H1 (cell line): ENCODE results near the gene KCNMA1. TPM values are rescaled to one million over a fixed set of nuclear protein-coding genes. Genes with fewer than 3 reads are reported as not detected.

Experiments used
- CTCF ChIA-PET: fragments of 300-600 bp; sonication (Branson Sonifier 250); formaldehyde crosslinking; loops from one replicate; lab custom pipeline; 2021; ENCODE audit not compliant: partially characterized antibody; lab: Charles Lee
- POLR2A ChIA-PET: fragments of 300-600 bp; sonication (Branson Sonifier 250); formaldehyde crosslinking; loops from one replicate; lab custom pipeline; 2021; ENCODE audit warnings: inconsistent platforms; ENCODE audit not compliant: partially characterized antibody; lab: Charles Lee
- DNase-seq, 2 experiments: peaks; one replicate each; pipeline versions ENCODE4 v3.0.0 to v3.0.0-alpha.2; 2010 to 2022; ENCODE audit warnings: low spot score in 2 of 2, low read depth in 1 of 2, mixed read lengths in 1 of 2
- FAIRE-seq: peaks from 2 replicates; lab custom pipeline; 2011; peaks lifted over from hg19 to GRCh38; lab: Jason Lieb, UNC
- H2AFZ ChIP-seq: 2 replicates; pipeline ENCODE4 v1.8.1; 2012; ENCODE audit warnings: low read length, inconsistent platforms
- H2AK5ac ChIP-seq: 2 replicates; pipeline ENCODE4 v1.6.1; 2013; ENCODE audit warnings: low read depth, low read length
- H2BK120ac ChIP-seq: replicated peaks from 2 replicates; pipeline ENCODE3; 2013; ENCODE audit warnings: low read depth, low read length, inconsistent platforms
- H2BK12ac ChIP-seq: 2 replicates; pipeline ENCODE4 v1.6.1; 2013; ENCODE audit warnings: low read depth, low read length
- H2BK15ac ChIP-seq: 2 replicates; pipeline ENCODE4 v1.6.1; 2013; ENCODE audit warnings: low read length
- H2BK20ac ChIP-seq: 2 replicates; pipeline ENCODE4 v1.6.1; 2013; ENCODE audit warnings: low read length
- H2BK5ac ChIP-seq: 2 replicates; pipeline ENCODE4 v1.6.1; 2013; ENCODE audit warnings: low read depth, low read length
- H3K14ac ChIP-seq: 2 replicates; pipeline ENCODE4 v1.6.1; 2013; ENCODE audit warnings: inconsistent platforms; ENCODE audit not compliant: insufficient read length
- H3K18ac ChIP-seq: 2 replicates; pipeline ENCODE4 v1.6.1; 2013; ENCODE audit warnings: low read length; ENCODE audit errors: extremely low read depth
- H3K23ac ChIP-seq: 2 replicates; pipeline ENCODE4 v1.6.1; 2013; ENCODE audit warnings: inconsistent platforms; ENCODE audit not compliant: insufficient read length
- H3K23me2 ChIP-seq: 2 replicates; pipeline ENCODE4 v1.6.1; 2013; ENCODE audit warnings: low read depth, low read length
- H3K27ac ChIP-seq: 2 replicates; pipeline ENCODE4 v1.6.1; 2011; ENCODE audit warnings: low read depth, low read length, inconsistent platforms
- H3K27me3 ChIP-seq, 4 experiments: replicated peaks in 1 of 4; 1 replicate in 1 of 4; 2 replicates in 3 of 4; pipeline versions ENCODE4 v1.6.1 to v1.8.1; 2011 to 2013; ENCODE audit warnings: low read length in 3 of 4, mild to moderate bottlenecking in 3 of 4, inconsistent platforms in 2 of 4, mixed read lengths in 2 of 4, moderate library complexity in 1 of 4; ENCODE audit not compliant: control insufficient read depth in 3 of 4, insufficient read depth in 3 of 4; ENCODE audit errors: extremely low read depth in 1 of 4
- H3K36me3 ChIP-seq, 4 experiments: 2 replicates each; pipeline versions ENCODE4 v1.6.1 to v1.8.1; 2011 to 2013; ENCODE audit warnings: mild to moderate bottlenecking in 4 of 4, low read length in 3 of 4, moderate library complexity in 2 of 4, control low read depth in 1 of 4, inconsistent platforms in 1 of 4; ENCODE audit not compliant: insufficient read depth in 4 of 4, control insufficient read depth in 2 of 4
- H3K4ac ChIP-seq: replicated peaks from 2 replicates; pipeline ENCODE3; 2013; ENCODE audit warnings: low read length, low read depth, mixed read lengths, inconsistent platforms; ENCODE audit not compliant: insufficient read length
- H3K4me1 ChIP-seq, 4 experiments: replicated peaks in 1 of 4; 1 replicate in 1 of 4; 2 replicates in 3 of 4; pipeline versions ENCODE4 v1.6.1 to v1.8.1; 2011 to 2013; ENCODE audit warnings: low read length in 3 of 4, inconsistent platforms in 2 of 4, mixed read lengths in 1 of 4; ENCODE audit not compliant: insufficient read depth in 4 of 4, control insufficient read depth in 3 of 4
- H3K4me2 ChIP-seq, 2 experiments: 2 replicates each; pipeline versions ENCODE4 v1.6.1 to v1.8.1; 2011 to 2013; ENCODE audit warnings: low read depth in 2 of 2, low read length in 2 of 2, control low read depth in 1 of 2, inconsistent platforms in 1 of 2, mild to moderate bottlenecking in 1 of 2; ENCODE audit not compliant: insufficient read depth in 1 of 2
- H3K4me3 ChIP-seq, 4 experiments: fragments of 200-600, 300-600 bp in 1 of 4; sonication (generic), shearing (Covaris generic), sonication (Bioruptor Twin) in 1 of 4; 2 replicates each; pipeline versions ENCODE4 v1.5.1 to v1.8.1; 2011 to 2016; ENCODE audit warnings: low read length in 4 of 4, low read depth in 3 of 4, control low read depth in 2 of 4, inconsistent platforms in 2 of 4, mild to moderate bottlenecking in 2 of 4, mixed read lengths in 1 of 4, moderate library complexity in 1 of 4; ENCODE audit not compliant: insufficient read depth in 2 of 4; ENCODE audit errors: extremely low read depth in 1 of 4
- H3K56ac ChIP-seq: replicated peaks from 2 replicates; pipeline ENCODE3; 2013; ENCODE audit warnings: low read depth, mild to moderate bottlenecking, mixed read lengths, low read length, inconsistent platforms; ENCODE audit not compliant: insufficient read length
- H3K79me1 ChIP-seq: 2 replicates; pipeline ENCODE4 v1.6.1; 2013; ENCODE audit warnings: low read depth, low read length, control low read depth
- H3K79me2 ChIP-seq, 2 experiments: 2 replicates each; pipeline versions ENCODE4 v1.6.1 to v1.8.1; 2012 to 2013; ENCODE audit warnings: low read length in 2 of 2, mild to moderate bottlenecking in 2 of 2, inconsistent platforms in 1 of 2; ENCODE audit not compliant: insufficient read depth in 2 of 2, control insufficient read depth in 1 of 2
- H3K9ac ChIP-seq, 4 experiments: replicated peaks in 1 of 4; 1 replicate in 1 of 4; 2 replicates in 3 of 4; pipeline versions ENCODE4 v1.6.1 to v1.8.1; 2011 to 2013; ENCODE audit warnings: low read depth in 3 of 4, low read length in 3 of 4, control low read depth in 2 of 4, mild to moderate bottlenecking in 2 of 4, moderate library complexity in 2 of 4, inconsistent platforms in 1 of 4; ENCODE audit errors: extremely low read depth in 1 of 4
- H3K9me3 ChIP-seq, 2 experiments: 2 replicates each; pipeline versions ENCODE4 v1.6.1 to v1.8.1; 2012 to 2013; ENCODE audit warnings: mild to moderate bottlenecking in 2 of 2, moderate library complexity in 2 of 2, control low read depth in 1 of 2, inconsistent platforms in 1 of 2, low read depth in 1 of 2, low read length in 1 of 2, mixed read lengths in 1 of 2; ENCODE audit not compliant: insufficient read depth in 2 of 2
- H4K20me1 ChIP-seq, 2 experiments: replicated peaks in 1 of 2; 2 replicates each; pipeline versions ENCODE3 to v1.8.1; 2011 to 2013; ENCODE audit warnings: inconsistent platforms in 2 of 2, low read length in 2 of 2, mild to moderate bottlenecking in 1 of 2; ENCODE audit not compliant: insufficient read depth in 2 of 2, control insufficient read depth in 1 of 2
- H4K5ac ChIP-seq: 2 replicates; pipeline ENCODE4 v1.6.1; 2013; ENCODE audit warnings: low read length, low read depth, mixed read lengths, inconsistent platforms; ENCODE audit not compliant: insufficient read length
- H4K8ac ChIP-seq: 2 replicates; pipeline ENCODE4 v1.8.0; 2013; ENCODE audit warnings: mild to moderate bottlenecking, moderate library complexity, low read length, inconsistent platforms; ENCODE audit not compliant: insufficient read depth; ENCODE audit errors: extremely low read depth
- H4K91ac ChIP-seq: replicated peaks from 2 replicates; pipeline ENCODE3; 2013; ENCODE audit warnings: low read length, mixed read lengths, inconsistent platforms; ENCODE audit not compliant: insufficient read length
- CREB1 ChIP-seq: IDR thresholded peaks from 2 replicates; pipeline ENCODE4 v1.6.1; 2012; ENCODE audit warnings: inconsistent platforms
- EZH2 ChIP-seq: fragments of 200-600 bp; sonication (generic); IDR thresholded peaks from 2 replicates; pipeline ENCODE4 v1.7.1; 2012; ENCODE audit warnings: low read depth, mild to moderate bottlenecking, moderate library complexity, low read length, inconsistent platforms; ENCODE audit not compliant: severe bottlenecking
- POLR2A ChIP-seq, 2 experiments: IDR thresholded peaks; 1 replicate in 1 of 2; 2 replicates in 1 of 2; pipeline ENCODE4 v1.6.1; 2011; ENCODE audit warnings: low read depth in 2 of 2, low read length in 2 of 2, mild to moderate bottlenecking in 2 of 2; ENCODE audit errors: control extremely low read depth in 1 of 2
- POLR2AphosphoS5 ChIP-seq: IDR thresholded peaks from 2 replicates; pipeline ENCODE4 v1.6.1; 2011; ENCODE audit warnings: low read depth, low read length
- SAP30 ChIP-seq: fragments of 300-600 bp; sonication (generic); IDR thresholded peaks from 2 replicates; pipeline ENCODE4 v1.7.1; 2012; ENCODE audit warnings: low read length, moderate library complexity, mild to moderate bottlenecking, inconsistent platforms; ENCODE audit not compliant: insufficient read depth, insufficient replicate concordance
- USF2 ChIP-seq: IDR thresholded peaks from 2 replicates; pipeline ENCODE4 v1.6.1; 2011; ENCODE audit warnings: low read length, improper control_type of control experiment
- WGBS, 2 experiments: shearing (Covaris generic) in 1 of 2; methylation state at CpG; one replicate each; pipeline versions ENCODE4 v1.1.6 to v1.1.7; 2013 to 2015; ENCODE audit warnings: low lambda C conversion rate in 2 of 2, mixed read lengths in 2 of 2, inconsistent platforms in 1 of 2, low coverage in 1 of 2, missing lambda C conversion rate in 1 of 2; ENCODE audit not compliant: insufficient replicate concordance in 2 of 2, insufficient coverage in 1 of 2, insufficient read length in 1 of 2; ENCODE audit errors: extremely low coverage in 1 of 2, missing lambda C conversion rate in 1 of 2; 5-methylcytosine and 5-hydroxymethylcytosine counted together
- polyA plus RNA-seq, 7 experiments: library from polyadenylated mRNA; depleted of rRNA in 3 of 7; stranded (reverse) in 5 of 7; unstranded in 2 of 7; fragments of >200 nt in 5 of 7; fragments of 200-250 nt in 2 of 7; gene quantifications; 1 replicate in 5 of 7; 2 replicates in 1 of 7; 4 replicates in 1 of 7; pipeline versions ENCODE4 v1.2.1 to v1.2.3, GENCODE V29; 2011 to 2013; ENCODE audit warnings: missing spikeins in 2 of 7, mixed read lengths in 2 of 7
- total RNA-seq: library from RNA; stranded (reverse); fragmentation: NEBNext Ultra II Directional; extraction: Animal tissue kit (Norgen Biotek cat#: 25700); gene quantifications from 2 replicates; pipeline ENCODE4 v1.2.1, GENCODE V29; 2021

Gene KCNMA1
- total and polyA plus RNA-seq, 2 of the 8 experiments (the other 6 are each of a cell fraction or from before 2014, with no cell fraction given), result 10.2 to 11.1 TPM

GRCh38 chr10:77622889-77623291 is 14.7 kb downstream of the KCNMA1 start:
- Histone ChIP-seq H3K27me3 (no peaks in the 10 kb centered on the region), H4K91ac (no peak overlapping the region), H2BK120ac (no peak overlapping the region), H3K79me1 (no peaks in the 10 kb centered on the region; the same call in none of the 2 replicates), H2BK5ac (no peak overlapping the region), H3K9ac (no peak overlapping the region), H2AFZ (no peak overlapping the region), H3K56ac (no peak overlapping the region), H3K23me2 (no peaks in the 10 kb centered on the region), H3K79me2 (no peaks in the 10 kb centered on the region), H2BK12ac (no peak overlapping the region), H3K18ac (no peak overlapping the region), H3K14ac (no peak overlapping the region), H4K20me1 (no peaks in the 10 kb centered on the region), H3K23ac (no peak overlapping the region), H2AK5ac (no peak overlapping the region), H3K4ac (no peak overlapping the region), H2BK20ac (no peak overlapping the region), H3K36me3 (no peaks in the 10 kb centered on the region), H4K5ac (no peak overlapping the region), H3K4me3 (no peak overlapping the region), H3K9me3 (no peaks in the 10 kb centered on the region), H3K4me1 (no peaks in the 10 kb centered on the region; a peak in 1 of 7 replicates), H3K4me2 (no peak overlapping the region), H2BK15ac (no peak overlapping the region), H3K27ac (no peak overlapping the region), H4K8ac (no peak overlapping the region)
- ChIA-PET CTCF (interaction anchor here (0.7 to 1.5 kb wide), 4 partner anchors 13 to 373 kb away, joined by 3 to 4 read pairs (median 3); no protein-coding TSS in a partner anchor), POLR2A (interaction anchor here (1.3 kb wide), 1 partner anchor 11 kb away, joined by 4 read pairs; no protein-coding TSS in a partner anchor)
- no peak for TF ChIP-seq CREB1
- no peak for TF ChIP-seq USF2
- no peak for TF ChIP-seq EZH2
- TF ChIP-seq POLR2A (IDR thresholded peaks at IDR 0.05; ENCODE audit: control extremely low read depth in 1 of 2, low read depth in 2 of 2, low read length in 2 of 2), result no peak
- no peak for TF ChIP-seq SAP30
- TF ChIP-seq POLR2AphosphoS5, result no peak
- WGBS, 2 experiments, result 88% methylated on average over 4 of the region's 4 CpGs; no CpG with 5 or more reads in 1 of the 2 experiments
- DNase-seq, result no peak
- no peak for FAIRE-seq
